ENCODE results near the gene MEG3. TPM values are rescaled to one million over a fixed set of nuclear protein-coding genes. Genes with fewer than 3 reads are reported as not detected.

The MEG3 gene
- polyA plus RNA-seq, 1 donor from 2014 or later = not detected

DNA sequence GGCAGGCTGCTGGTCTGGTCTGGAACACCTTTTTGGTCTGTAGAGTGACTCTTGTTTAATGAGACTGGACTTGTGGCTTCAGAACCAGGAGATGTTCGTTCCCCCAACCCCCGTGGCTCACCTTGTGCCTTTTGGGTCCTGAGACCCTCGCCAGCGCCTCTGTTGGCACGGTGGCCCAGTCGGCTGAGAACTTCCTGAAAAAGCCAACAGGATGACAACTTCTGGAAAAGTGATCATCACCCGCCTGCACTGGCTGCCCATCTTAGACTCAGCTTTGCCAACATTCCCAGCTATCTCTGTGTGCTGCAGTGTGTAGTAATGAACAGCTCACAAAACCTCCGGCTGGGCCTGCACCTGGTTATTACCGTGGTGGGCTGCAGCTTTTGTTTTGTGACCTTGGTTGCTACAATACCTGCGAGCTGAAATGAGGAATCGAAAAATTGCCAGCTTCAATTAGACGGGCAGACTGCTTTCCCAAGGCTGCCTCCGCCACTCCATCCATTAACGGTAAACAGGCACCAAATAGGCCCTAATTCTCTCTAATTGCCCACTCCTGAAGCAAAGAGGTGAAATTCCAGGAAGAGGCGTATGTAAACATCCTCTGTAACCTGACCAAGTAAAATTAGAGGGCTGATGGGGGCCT, 16.0 kb downstream of the MEG3 start:
- Histone ChIP-seq H3K9me2 (ENCODE audit: insufficient read depth, low read length) (no peaks in the 10 kb centered on the region), H3K27ac (ENCODE audit: low read length) (peak overlapping the region; percentile 19), H3K4me3 (ENCODE audit: low read length) (no peak overlapping the region), H3F3A (ENCODE audit: insufficient read depth, low read length, poor library complexity, severe bottlenecking) (peaks cover 11% of the 10 kb centered on the region), H4K20me1 (ENCODE audit: insufficient read depth) (no peaks in the 10 kb centered on the region), H3K79me2 (replicated peaks; ENCODE audit: insufficient read depth, low read length) (no peaks in the 10 kb centered on the region), H3K9me3 (ENCODE audit: low read length) (no peaks in the 10 kb centered on the region), H3K4me2 (ENCODE audit: low read length) (no peak overlapping the region), H3K36me3 (ENCODE audit: insufficient read depth, low read length) (no peaks in the 10 kb centered on the region), H2AFZ (ENCODE audit: low read depth, low read length) (no peak overlapping the region), H3K9ac (ENCODE audit: low read length) (no peak overlapping the region), H3K27me3 (ENCODE audit: insufficient read depth, low read depth, low read length) (no peaks in the 10 kb centered on the region)
- TF ChIP-seq EZH2 (IDR thresholded peaks at IDR 0.05; ENCODE audit: borderline replicate concordance, insufficient read depth, low read length, poor library complexity, severe bottlenecking) (no peak), RAD21 (conservative IDR thresholded peaks at IDR 0.05) (no peak), TAF1 (IDR thresholded peaks at IDR 0.05; ENCODE audit: low read depth) (no peak), POLR2AphosphoS5 (IDR thresholded peaks at IDR 0.05) (peak; percentile 6)

DNA sequence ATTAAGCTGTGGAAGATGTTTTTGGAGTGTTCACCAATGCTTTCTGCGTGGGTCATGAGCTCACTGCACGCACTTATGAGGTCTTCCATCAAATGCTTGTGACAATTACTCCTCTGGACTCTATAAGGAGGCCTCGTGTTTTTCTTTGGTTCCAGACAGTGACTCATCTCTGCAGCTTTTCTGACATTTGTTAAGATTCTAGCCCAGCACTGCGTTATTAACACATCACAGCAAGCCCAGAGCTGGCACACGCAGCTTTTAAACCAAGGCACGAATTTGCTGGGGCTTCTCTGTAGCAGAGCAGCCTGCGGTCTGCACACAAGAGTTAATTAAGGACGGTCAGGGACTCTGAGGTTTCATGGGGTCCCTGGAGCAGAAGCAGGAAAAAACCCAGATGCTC, 16.9 kb downstream of the MEG3 start:
- H3K4me3 ChIP-seq (ENCODE audit: low read length) = no peak overlapping the region
- no peaks in the 10 kb centered on the region for H3K79me2 ChIP-seq (replicated peaks; ENCODE audit: insufficient read depth, low read length)
- H3F3A ChIP-seq (ENCODE audit: insufficient read depth, low read length, poor library complexity, severe bottlenecking) = peaks cover 11% of the 10 kb centered on the region
- no peaks in the 10 kb centered on the region for H3K9me2 ChIP-seq (ENCODE audit: insufficient read depth, low read length)
- no peaks in the 10 kb centered on the region for H4K20me1 ChIP-seq (ENCODE audit: insufficient read depth)
- H3K9me3 ChIP-seq (ENCODE audit: low read length) = no peaks in the 10 kb centered on the region
- H3K9ac ChIP-seq (ENCODE audit: low read length) = peak overlapping the region; percentile 18
- H3K27ac ChIP-seq (ENCODE audit: low read length) = peak overlapping the region; percentile 24
- no peaks in the 10 kb centered on the region for H3K27me3 ChIP-seq (ENCODE audit: insufficient read depth, low read depth, low read length)
- H3K4me2 ChIP-seq (ENCODE audit: low read length) = no peak overlapping the region
- H3K36me3 ChIP-seq (ENCODE audit: insufficient read depth, low read length) = no peaks in the 10 kb centered on the region
- no peak overlapping the region for H2AFZ ChIP-seq (ENCODE audit: low read depth, low read length)
- TF ChIP-seq EZH2 (IDR thresholded peaks at IDR 0.05; ENCODE audit: borderline replicate concordance, insufficient read depth, low read length, poor library complexity, severe bottlenecking) = no peak
- TF ChIP-seq EP300 (conservative IDR thresholded peaks at IDR 0.05; ENCODE audit: poor library complexity, severe bottlenecking) = no peak
- no peak for TF ChIP-seq TAF1 (IDR thresholded peaks at IDR 0.05; ENCODE audit: low read depth)
- TF ChIP-seq POLR2AphosphoS5 (IDR thresholded peaks at IDR 0.05) = no peak
- TF ChIP-seq SMC3 (conservative IDR thresholded peaks at IDR 0.05; ENCODE audit: poor library complexity) = no peak
- TF ChIP-seq MXI1 (conservative IDR thresholded peaks at IDR 0.05; ENCODE audit: poor library complexity, severe bottlenecking) = no peak
- no peak for TF ChIP-seq RAD21 (conservative IDR thresholded peaks at IDR 0.05)
- TF ChIP-seq, protein P1, sequence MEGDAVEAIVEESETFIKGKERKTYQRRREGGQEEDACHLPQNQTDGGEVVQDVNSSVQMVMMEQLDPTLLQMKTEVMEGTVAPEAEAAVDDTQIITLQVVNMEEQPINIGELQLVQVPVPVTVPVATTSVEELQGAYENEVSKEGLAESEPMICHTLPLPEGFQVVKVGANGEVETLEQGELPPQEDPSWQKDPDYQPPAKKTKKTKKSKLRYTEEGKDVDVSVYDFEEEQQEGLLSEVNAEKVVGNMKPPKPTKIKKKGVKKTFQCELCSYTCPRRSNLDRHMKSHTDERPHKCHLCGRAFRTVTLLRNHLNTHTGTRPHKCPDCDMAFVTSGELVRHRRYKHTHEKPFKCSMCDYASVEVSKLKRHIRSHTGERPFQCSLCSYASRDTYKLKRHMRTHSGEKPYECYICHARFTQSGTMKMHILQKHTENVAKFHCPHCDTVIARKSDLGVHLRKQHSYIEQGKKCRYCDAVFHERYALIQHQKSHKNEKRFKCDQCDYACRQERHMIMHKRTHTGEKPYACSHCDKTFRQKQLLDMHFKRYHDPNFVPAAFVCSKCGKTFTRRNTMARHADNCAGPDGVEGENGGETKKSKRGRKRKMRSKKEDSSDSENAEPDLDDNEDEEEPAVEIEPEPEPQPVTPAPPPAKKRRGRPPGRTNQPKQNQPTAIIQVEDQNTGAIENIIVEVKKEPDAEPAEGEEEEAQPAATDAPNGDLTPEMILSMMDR (IDR thresholded peaks at IDR 0.05; ENCODE audit: poor library complexity, severe bottlenecking) = no peak
- TF ChIP-seq, protein P2, sequence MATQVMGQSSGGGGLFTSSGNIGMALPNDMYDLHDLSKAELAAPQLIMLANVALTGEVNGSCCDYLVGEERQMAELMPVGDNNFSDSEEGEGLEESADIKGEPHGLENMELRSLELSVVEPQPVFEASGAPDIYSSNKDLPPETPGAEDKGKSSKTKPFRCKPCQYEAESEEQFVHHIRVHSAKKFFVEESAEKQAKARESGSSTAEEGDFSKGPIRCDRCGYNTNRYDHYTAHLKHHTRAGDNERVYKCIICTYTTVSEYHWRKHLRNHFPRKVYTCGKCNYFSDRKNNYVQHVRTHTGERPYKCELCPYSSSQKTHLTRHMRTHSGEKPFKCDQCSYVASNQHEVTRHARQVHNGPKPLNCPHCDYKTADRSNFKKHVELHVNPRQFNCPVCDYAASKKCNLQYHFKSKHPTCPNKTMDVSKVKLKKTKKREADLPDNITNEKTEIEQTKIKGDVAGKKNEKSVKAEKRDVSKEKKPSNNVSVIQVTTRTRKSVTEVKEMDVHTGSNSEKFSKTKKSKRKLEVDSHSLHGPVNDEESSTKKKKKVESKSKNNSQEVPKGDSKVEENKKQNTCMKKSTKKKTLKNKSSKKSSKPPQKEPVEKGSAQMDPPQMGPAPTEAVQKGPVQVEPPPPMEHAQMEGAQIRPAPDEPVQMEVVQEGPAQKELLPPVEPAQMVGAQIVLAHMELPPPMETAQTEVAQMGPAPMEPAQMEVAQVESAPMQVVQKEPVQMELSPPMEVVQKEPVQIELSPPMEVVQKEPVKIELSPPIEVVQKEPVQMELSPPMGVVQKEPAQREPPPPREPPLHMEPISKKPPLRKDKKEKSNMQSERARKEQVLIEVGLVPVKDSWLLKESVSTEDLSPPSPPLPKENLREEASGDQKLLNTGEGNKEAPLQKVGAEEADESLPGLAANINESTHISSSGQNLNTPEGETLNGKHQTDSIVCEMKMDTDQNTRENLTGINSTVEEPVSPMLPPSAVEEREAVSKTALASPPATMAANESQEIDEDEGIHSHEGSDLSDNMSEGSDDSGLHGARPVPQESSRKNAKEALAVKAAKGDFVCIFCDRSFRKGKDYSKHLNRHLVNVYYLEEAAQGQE (IDR thresholded peaks at IDR 0.05; ENCODE audit: borderline replicate concordance) = no peak

Data from neural cell (in vitro differentiated cells).